ENCODE data around the gene GCLC. TPM values are rescaled to one million over a fixed set of nuclear protein-coding genes. Genes with fewer than 3 reads are reported as not detected.
"Not testable (repeated sequence)": the region's sequence is repeated elsewhere in the genome, so short reads cannot be mapped to it uniquely, and the experiment has no call there.

The GCLC gene
- total RNA-seq, 2 donors from 2014 or later = 16.2 to 30.8 TPM

- DNase-seq (ENCODE audit: low spot score) (peak; percentile 66), ATAC-seq (peak; percentile 60 to 69)
- no peak overlapping the region for H3K4me3 Mint-ChIP-seq
- no peaks in the 10 kb centered on the region for H3K36me3 Mint-ChIP-seq
- peaks cover 3 to 26% of the 10 kb centered on the region in 2 donors for H3K4me1 Mint-ChIP-seq (ENCODE audit: low read depth in 2 of 2)
- peaks cover 16 to 38% of the 10 kb centered on the region in 2 donors for H3K27me3 Mint-ChIP-seq
- no peak overlapping the region for H3K27ac Mint-ChIP-seq
- no peaks in the 10 kb centered on the region for H3K9me3 Mint-ChIP-seq
Measured at GRCh38 chr6:53484476-53485280, 60.2 kb downstream of the GCLC start.

DNA sequence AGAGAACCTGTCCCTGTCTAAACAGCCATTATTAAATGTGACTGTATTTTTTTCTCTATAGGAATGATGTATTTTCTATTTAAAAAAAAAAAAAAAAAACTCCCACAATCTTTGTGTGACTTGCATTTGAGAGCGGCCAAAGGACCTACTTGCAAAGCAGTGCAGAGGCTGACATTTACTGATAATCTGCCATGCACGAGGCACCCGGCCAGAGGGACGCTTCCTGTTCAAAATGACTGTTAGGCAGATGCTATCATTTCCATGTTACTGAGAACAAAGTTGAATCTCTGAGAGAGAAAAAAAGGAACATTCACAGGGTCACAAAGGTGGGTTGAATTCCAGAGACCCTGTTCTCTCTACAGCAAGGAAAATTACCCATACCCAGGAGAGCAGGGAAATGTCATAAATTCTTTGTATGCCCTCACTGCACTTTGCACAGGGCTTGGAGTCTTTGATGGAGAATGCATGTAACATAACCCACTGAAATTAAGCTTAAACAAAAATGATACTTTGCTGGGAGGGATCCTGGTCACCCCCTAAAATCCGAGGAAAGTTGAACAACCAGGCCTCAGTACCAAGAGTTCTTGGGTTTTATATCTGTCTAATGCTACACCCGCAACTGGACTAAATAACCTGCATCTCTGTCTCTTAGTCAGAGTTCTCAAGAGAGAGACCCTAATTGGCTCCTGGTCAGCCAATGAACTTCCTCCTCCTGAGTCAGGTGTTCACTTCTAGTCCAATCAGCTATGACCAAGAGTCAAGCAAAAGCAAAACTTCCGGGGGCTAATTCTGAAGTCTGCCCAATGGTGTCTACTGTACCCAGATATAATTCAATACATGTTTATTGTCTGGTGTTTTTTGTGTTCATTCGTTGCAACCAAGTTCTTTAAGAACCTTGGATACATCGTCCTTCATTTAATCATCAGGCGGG, 61.2 kb downstream of the GCLC start:
- Mint-ChIP-seq H3K4me1 (ENCODE audit: low read depth in 2 of 2) (peaks cover 3 to 26% of the 10 kb centered on the region in 2 donors), H3K36me3 (no peaks in the 10 kb centered on the region), H3K9me3 (no peaks in the 10 kb centered on the region), H3K4me3 (peak overlapping the region; percentile 44), H3K27me3 (peaks cover 16 to 36% of the 10 kb centered on the region in 2 donors), H3K27ac (peak overlapping the region in 1 of 2 donors; percentile 33)
- DNase-seq (ENCODE audit: low spot score) = no peak
- peak in 1 of 2 donors; percentile 59 for ATAC-seq

DNA sequence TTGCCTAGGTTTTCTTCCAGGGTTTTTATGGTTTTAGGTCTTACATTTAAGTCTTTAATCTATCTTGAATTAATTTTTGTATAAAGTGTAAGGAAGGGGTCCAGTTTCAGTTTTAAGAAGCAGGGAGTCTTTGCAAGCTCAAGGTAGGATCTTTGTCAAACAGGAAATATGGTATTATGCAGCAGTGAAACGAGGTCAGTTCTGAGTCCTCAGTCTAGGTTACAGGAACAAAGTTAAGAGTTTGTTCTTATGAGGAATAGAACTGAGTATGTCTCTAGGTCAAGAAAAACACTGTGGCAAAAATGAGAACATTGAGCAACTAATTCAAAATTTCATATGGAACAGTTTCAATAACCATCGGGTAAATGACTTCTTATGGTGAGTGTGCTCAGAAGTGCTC, 63.6 kb downstream of the GCLC start:
- Mint-ChIP-seq H3K36me3 (no peaks in the 10 kb centered on the region), H3K4me1 (ENCODE audit: low read depth in 2 of 2) (peaks cover 3 to 26% of the 10 kb centered on the region in 2 donors), H3K4me3 (peak overlapping the region; percentile 18), H3K27ac (peak overlapping the region in 1 of 2 donors; percentile 40), H3K9me3 (no peaks in the 10 kb centered on the region), H3K27me3 (peaks cover 6 to 16% of the 10 kb centered on the region in 2 donors)
- peak in 1 of 2 donors; percentile 74 for ATAC-seq
- no peak for DNase-seq (ENCODE audit: low spot score)

- not testable (repeated sequence) for H3K4me3 Mint-ChIP-seq; H3K9me3 Mint-ChIP-seq; H3K36me3 Mint-ChIP-seq; DNase-seq (ENCODE audit: low spot score); ATAC-seq
- H3K4me1 Mint-ChIP-seq (ENCODE audit: low read depth in 2 of 2) = peaks cover 3 to 26% of the 10 kb centered on the region in 2 donors
- peaks cover 6 to 10% of the 10 kb centered on the region in 2 donors for H3K27me3 Mint-ChIP-seq
- H3K27ac Mint-ChIP-seq = peak overlapping the region in 1 of 2 donors; percentile 40
Measured at GRCh38 chr6:53480774-53481173, 64.1 kb downstream of the GCLC start.

- Mint-ChIP-seq H3K9me3 (no peaks in the 10 kb centered on the region), H3K27ac (no peak overlapping the region), H3K36me3 (no peaks in the 10 kb centered on the region), H3K27me3 (peaks cover 3 to 4% of the 10 kb centered on the region in 2 donors), H3K4me1 (ENCODE audit: low read depth in 2 of 2) (peaks cover 3 to 24% of the 10 kb centered on the region in 2 donors), H3K4me3 (no peak overlapping the region)
- DNase-seq (ENCODE audit: low spot score) (no peak), ATAC-seq (no peak)
Measured at GRCh38 chr6:53479871-53480270, 65.0 kb downstream of the GCLC start.

GRCh38 chr6:53476964-53477363, 67.9 kb downstream of the GCLC start:
- no peak overlapping the region for H3K4me3 Mint-ChIP-seq
- no peaks in the 10 kb centered on the region for H3K36me3 Mint-ChIP-seq
- peaks cover 0 to 14% of the 10 kb centered on the region in 2 donors for H3K4me1 Mint-ChIP-seq (ENCODE audit: low read depth in 2 of 2)
- no peaks in the 10 kb centered on the region for H3K27me3 Mint-ChIP-seq
- ATAC-seq = no peak
- H3K9me3 Mint-ChIP-seq = no peaks in the 10 kb centered on the region
- H3K27ac Mint-ChIP-seq = no peak overlapping the region
- no peak for DNase-seq (ENCODE audit: low spot score)

GRCh38 chr6:53474010-53474409, 70.9 kb downstream of the GCLC start:
- DNase-seq (ENCODE audit: low spot score) (no peak), ATAC-seq (peak in 1 of 2 donors; percentile 50)
- H3K4me3 Mint-ChIP-seq = no peak overlapping the region
- H3K36me3 Mint-ChIP-seq = no peaks in the 10 kb centered on the region
- peaks cover 0 to 12% of the 10 kb centered on the region in 2 donors for H3K27me3 Mint-ChIP-seq
- H3K27ac Mint-ChIP-seq = no peak overlapping the region
- H3K4me1 Mint-ChIP-seq (ENCODE audit: low read depth in 2 of 2) = no peaks in the 10 kb centered on the region
- no peaks in the 10 kb centered on the region for H3K9me3 Mint-ChIP-seq

- H3K4me1 Mint-ChIP-seq (ENCODE audit: low read depth in 2 of 2) = peaks cover 0 to 3% of the 10 kb centered on the region in 2 donors
- no peaks in the 10 kb centered on the region for H3K36me3 Mint-ChIP-seq
- ATAC-seq (no peak), DNase-seq (ENCODE audit: low spot score) (no peak)
- H3K27me3 Mint-ChIP-seq = peaks cover 7 to 12% of the 10 kb centered on the region in 2 donors
- no peaks in the 10 kb centered on the region for H3K9me3 Mint-ChIP-seq
- no peak overlapping the region for H3K27ac Mint-ChIP-seq
- no peak overlapping the region for H3K4me3 Mint-ChIP-seq
Measured at GRCh38 chr6:53469163-53469562, 75.7 kb downstream of the GCLC start.

GRCh38 chr6:53466257-53466656, 78.6 kb downstream of the GCLC start:
- DNase-seq (ENCODE audit: low spot score) = no peak
- no peak for ATAC-seq
- Mint-ChIP-seq H3K9me3 (no peaks in the 10 kb centered on the region), H3K27me3 (peaks cover 7 to 21% of the 10 kb centered on the region in 2 donors), H3K4me1 (ENCODE audit: low read depth in 2 of 2) (peaks cover 0 to 12% of the 10 kb centered on the region in 2 donors), H3K27ac (no peak overlapping the region), H3K36me3 (no peaks in the 10 kb centered on the region), H3K4me3 (no peak overlapping the region)

DNA sequence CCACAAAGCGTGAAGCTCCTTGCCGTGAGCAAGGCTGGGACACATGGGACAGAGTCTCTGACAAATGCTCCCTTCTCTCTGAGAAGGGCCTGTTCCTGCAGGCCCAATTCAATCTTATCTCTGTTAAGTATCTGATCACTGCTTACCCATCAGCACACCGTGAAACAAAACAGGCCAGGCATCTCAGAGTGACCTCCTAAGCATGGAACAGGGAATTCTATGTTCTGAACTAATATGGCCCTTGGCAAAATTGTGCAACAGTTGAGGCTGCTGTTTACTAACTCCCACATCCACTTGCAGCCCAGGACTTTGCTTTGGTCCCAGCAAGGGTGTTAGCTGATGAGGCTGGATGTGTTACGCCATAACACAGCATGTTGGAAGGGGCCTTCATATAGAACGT, 79.2 kb downstream of the GCLC start:
- DNase-seq (ENCODE audit: low spot score) (no peak), ATAC-seq (no peak)
- Mint-ChIP-seq H3K36me3 (no peaks in the 10 kb centered on the region), H3K27ac (peak overlapping the region in 1 of 2 donors; percentile 20), H3K27me3 (peaks cover 7 to 21% of the 10 kb centered on the region in 2 donors), H3K4me1 (ENCODE audit: low read depth in 2 of 2) (peaks cover 0 to 12% of the 10 kb centered on the region in 2 donors), H3K4me3 (no peak overlapping the region), H3K9me3 (no peaks in the 10 kb centered on the region)

- Mint-ChIP-seq H3K4me3 (no peak overlapping the region), H3K36me3 (no peaks in the 10 kb centered on the region), H3K9me3 (no peaks in the 10 kb centered on the region), H3K27ac (peak overlapping the region in 1 of 2 donors; percentile 20), H3K27me3 (peaks cover 7 to 15% of the 10 kb centered on the region in 2 donors), H3K4me1 (ENCODE audit: low read depth in 2 of 2) (peaks cover 0 to 12% of the 10 kb centered on the region in 2 donors)
- peak in 1 of 2 donors; percentile 79 for ATAC-seq
- DNase-seq (ENCODE audit: low spot score) = no peak
Measured at GRCh38 chr6:53464927-53465460, 79.9 kb downstream of the GCLC start.

DNA sequence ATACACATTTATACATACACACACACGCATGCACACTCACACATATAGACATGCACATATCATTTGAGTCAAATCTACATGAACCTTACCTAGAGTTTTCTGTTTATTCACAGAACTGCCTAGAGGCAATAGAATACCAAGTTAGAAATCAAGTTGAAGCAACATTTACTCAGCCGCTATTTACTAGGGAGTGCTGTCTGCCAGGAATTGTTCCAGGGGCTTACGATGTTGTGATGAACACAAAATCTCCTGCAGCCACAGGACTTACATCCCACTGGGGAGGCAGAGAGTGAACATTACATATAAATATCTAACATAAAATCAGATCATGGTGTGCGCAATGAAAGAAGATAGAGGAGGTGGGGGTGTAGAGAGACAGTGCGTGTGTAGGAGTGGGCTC, 80.4 kb downstream of the GCLC start:
- Mint-ChIP-seq H3K9me3 (no peaks in the 10 kb centered on the region), H3K27me3 (peaks cover 7 to 10% of the 10 kb centered on the region in 2 donors), H3K36me3 (no peaks in the 10 kb centered on the region)

DNA sequence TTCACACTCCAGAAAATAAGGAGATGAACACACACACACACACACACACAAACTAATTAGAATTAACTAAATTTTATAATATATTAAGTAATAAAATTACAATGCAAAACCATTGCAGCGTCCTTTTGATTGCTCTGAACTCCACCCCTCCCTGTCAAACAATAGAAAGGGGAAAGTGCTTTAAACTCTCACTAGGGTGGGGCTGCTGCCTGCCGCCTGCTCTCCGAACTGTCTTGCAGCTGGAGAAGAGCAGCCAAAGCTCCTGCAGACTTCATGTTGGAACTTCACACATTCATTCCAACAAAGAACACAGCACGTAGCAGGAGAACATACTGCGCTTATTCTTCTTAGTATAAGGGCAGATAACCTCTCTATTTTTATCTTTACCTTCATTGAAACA, 83.2 kb downstream of the GCLC start:
- Mint-ChIP-seq H3K27me3 (peaks cover 5 to 19% of the 10 kb centered on the region in 2 donors), H3K36me3 (no peaks in the 10 kb centered on the region), H3K4me3 (peak overlapping the region; percentile 43), H3K9me3 (no peaks in the 10 kb centered on the region), H3K27ac (peak overlapping the region in 1 of 2 donors; percentile 56), H3K4me1 (ENCODE audit: low read depth in 2 of 2) (peaks cover 0 to 12% of the 10 kb centered on the region in 2 donors)
- ATAC-seq (no peak), DNase-seq (ENCODE audit: low spot score) (no peak)

More for the DNA sequence above, 80.4 kb downstream of the GCLC start:
- no peak overlapping the region for H3K27ac Mint-ChIP-seq
- H3K4me1 Mint-ChIP-seq (ENCODE audit: low read depth in 2 of 2) = peaks cover 0 to 12% of the 10 kb centered on the region in 2 donors
- ATAC-seq (no peak), DNase-seq (ENCODE audit: low spot score) (no peak)
- H3K4me3 Mint-ChIP-seq = no peak overlapping the region

Measured in natural killer cell treated with Interleukin-12 subunit alpha and Interleukin-12 subunit beta and Interleukin-15 and Interleukin-18, amount 100 ng/mL, for 72 hours (primary cell).